ENCODE measurements around the gene CORO2B. TPM values are rescaled to one million over a fixed set of nuclear protein-coding genes. Genes with fewer than 3 reads are reported as not detected.
A peak's percentile ranks its signal among the peaks of the same experiment; 100 is the strongest.

CORO2B gene
- total RNA-seq, 3 donors from 2014 or later: 1.3 to 4.7 (median 1.9) TPM

DNA sequence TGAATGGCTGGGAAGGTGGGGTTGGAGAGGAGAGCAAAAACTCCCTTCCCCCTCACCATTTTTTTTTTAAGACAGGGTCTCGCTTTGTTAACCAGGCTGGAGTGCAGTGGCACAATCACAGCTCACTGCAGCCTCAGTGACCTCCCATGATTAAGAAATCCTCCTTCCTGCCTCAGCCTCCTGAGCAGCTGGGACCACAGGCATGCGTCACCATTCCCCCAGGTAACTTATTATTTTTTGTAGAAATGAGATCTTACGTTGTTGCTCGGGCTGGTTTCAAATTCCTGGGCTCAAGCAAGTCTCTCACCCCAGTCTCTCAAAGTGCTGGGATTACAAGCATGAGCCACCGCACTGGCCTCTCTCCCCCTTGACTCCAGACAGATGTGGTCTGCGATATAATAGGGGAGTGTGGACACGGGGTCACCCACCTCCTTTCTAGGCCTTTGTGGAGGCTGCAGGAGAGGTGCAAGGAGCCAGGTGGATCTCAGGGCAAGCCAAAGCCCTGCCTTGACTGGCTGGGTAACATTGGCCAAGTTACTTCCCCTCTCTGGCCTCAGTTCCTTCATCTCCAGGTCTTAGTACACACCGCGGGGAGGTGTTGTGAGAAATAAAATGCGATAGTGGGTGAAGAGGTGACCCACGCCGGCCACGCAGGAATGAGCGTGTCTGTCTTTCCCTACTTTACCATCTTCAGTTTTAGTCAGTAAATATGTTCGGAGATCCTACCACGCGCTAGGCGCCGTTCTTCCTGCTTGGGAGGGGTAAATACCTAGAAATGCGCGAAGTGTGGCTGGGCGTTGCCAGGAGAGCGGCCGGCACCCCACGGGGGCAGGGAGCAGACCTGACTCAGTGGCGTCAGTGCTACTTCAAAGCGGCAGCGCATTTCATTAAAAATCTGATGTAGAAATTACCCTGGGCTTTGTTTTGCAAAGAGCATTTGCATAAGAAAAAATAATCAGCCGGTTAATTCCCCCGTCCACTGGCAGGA, 20.2 kb upstream of the CORO2B start:
- Histone ChIP-seq H3K4me1 (ENCODE audit: low read depth) (no peaks in the 10 kb centered on the region), H3K9me3 (no peaks in the 10 kb centered on the region), H3K36me3 (ENCODE audit: low read depth) (no peaks in the 10 kb centered on the region), H3K4me3 (no peak overlapping the region)
- TF ChIP-seq, protein P1, sequence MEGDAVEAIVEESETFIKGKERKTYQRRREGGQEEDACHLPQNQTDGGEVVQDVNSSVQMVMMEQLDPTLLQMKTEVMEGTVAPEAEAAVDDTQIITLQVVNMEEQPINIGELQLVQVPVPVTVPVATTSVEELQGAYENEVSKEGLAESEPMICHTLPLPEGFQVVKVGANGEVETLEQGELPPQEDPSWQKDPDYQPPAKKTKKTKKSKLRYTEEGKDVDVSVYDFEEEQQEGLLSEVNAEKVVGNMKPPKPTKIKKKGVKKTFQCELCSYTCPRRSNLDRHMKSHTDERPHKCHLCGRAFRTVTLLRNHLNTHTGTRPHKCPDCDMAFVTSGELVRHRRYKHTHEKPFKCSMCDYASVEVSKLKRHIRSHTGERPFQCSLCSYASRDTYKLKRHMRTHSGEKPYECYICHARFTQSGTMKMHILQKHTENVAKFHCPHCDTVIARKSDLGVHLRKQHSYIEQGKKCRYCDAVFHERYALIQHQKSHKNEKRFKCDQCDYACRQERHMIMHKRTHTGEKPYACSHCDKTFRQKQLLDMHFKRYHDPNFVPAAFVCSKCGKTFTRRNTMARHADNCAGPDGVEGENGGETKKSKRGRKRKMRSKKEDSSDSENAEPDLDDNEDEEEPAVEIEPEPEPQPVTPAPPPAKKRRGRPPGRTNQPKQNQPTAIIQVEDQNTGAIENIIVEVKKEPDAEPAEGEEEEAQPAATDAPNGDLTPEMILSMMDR (IDR thresholded peaks at IDR 0.05): no peak
- ATAC-seq: no peak
- DNase-seq: no peak
- intact Hi-C loops (cut with DNase I, micrococcal nuclease): loop anchor here (5.0 to 10.0 kb wide), 3 partner anchors 116 to 316 kb away; no protein-coding TSS in a partner anchor

DNA sequence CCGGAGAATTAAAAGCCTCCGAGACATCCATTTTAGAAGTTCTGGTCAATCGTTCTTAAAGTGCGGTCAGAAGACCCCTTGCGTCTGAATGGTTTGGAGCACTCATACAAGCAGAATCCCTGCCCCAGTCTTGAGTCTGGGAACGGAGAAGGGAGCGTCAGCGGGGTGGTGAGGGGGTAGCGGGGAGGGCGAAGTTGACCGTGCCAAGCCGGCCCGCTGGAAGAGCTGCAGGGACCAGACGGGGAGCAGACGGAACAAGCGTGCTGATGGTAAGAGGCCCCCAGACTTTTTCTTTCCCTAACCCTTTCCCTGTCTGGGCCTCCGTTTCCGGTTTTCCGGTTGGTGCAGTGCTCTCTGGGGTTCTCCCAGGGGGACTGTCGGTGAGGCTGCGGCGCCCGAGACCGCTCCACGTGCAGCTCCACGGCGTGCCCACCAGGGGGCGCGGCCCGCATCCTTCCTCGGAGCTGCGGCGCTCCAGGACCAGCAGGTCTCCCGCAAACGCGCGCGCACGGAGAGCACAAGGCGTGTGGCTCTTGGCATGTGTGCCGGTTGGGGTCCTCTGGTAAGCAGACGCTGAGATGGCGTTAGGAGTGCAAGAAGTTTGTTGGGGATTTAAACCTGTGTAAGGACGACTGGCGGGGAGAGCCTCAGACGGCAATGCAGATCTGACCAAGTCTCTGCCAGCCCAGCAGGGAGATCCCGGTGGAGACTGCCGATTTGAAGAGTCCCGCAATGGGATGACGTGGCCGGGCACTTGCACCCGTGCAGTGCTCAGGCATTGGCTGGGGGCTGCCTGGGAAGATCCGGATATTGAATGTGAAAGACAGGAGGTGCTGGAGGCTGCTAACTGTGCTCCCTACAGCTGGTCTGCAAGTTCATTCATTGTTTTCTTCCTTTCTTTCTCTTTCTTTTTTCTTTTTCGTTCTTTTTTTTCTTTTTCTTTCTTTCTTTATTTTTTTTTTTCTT, 19.2 kb upstream of the CORO2B start:
- no peaks in the 10 kb centered on the region for H3K9me3 ChIP-seq
- no peaks in the 10 kb centered on the region for H3K36me3 ChIP-seq (ENCODE audit: low read depth)
- DNase-seq (peak; percentile 75 to 80 (median 77)), ATAC-seq (peak; percentile 95)
- intact Hi-C loops (cut with DNase I, micrococcal nuclease): loop anchor here (5.0 to 10.0 kb wide), 3 partner anchors 115 to 315 kb away; no protein-coding TSS in a partner anchor
- TF ChIP-seq, protein P1 (IDR thresholded peaks at IDR 0.05): peak; percentile 90
- no peak overlapping the region for H3K4me3 ChIP-seq
- H3K4me1 ChIP-seq (ENCODE audit: low read depth): no peaks in the 10 kb centered on the region

DNA sequence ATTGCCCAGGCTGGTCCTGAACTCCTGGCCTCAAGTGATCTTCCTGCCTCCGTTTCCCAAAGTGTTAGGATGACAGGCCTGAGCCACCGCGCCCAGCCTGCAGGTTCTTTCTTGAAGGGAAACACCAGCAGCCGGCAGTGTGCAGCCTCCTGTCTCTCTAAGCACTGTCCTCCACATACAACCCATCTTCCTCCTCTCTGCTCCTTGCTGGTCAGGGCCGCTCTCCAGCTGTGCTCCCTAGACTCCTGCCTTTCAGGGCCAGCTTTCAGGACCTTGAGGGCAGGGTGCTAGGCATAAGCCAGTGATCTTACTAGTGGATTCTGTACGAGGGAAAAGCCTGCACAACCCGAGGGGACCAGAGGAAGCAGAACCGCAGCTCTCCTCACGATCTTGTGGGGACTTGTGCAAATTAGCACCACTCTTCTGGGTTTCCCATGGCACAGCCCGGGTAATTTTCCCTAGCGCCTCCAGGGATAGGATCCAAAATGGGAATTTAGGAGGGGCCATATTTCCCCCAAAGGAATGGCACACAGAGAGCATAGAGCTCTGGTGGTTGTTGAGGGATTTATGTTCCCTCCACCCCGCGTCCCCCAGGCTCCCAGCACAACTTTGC, 18.2 kb upstream of the CORO2B start:
- ATAC-seq (no peak), DNase-seq (no peak)
- TF ChIP-seq, protein P1 (IDR thresholded peaks at IDR 0.05): no peak
- H3K9me3 ChIP-seq: no peaks in the 10 kb centered on the region
- H3K4me3 ChIP-seq: no peak overlapping the region
- no peaks in the 10 kb centered on the region for H3K4me1 ChIP-seq (ENCODE audit: low read depth)
- H3K36me3 ChIP-seq (ENCODE audit: low read depth): no peaks in the 10 kb centered on the region
- intact Hi-C loops (cut with DNase I, micrococcal nuclease): no loop called here

DNA sequence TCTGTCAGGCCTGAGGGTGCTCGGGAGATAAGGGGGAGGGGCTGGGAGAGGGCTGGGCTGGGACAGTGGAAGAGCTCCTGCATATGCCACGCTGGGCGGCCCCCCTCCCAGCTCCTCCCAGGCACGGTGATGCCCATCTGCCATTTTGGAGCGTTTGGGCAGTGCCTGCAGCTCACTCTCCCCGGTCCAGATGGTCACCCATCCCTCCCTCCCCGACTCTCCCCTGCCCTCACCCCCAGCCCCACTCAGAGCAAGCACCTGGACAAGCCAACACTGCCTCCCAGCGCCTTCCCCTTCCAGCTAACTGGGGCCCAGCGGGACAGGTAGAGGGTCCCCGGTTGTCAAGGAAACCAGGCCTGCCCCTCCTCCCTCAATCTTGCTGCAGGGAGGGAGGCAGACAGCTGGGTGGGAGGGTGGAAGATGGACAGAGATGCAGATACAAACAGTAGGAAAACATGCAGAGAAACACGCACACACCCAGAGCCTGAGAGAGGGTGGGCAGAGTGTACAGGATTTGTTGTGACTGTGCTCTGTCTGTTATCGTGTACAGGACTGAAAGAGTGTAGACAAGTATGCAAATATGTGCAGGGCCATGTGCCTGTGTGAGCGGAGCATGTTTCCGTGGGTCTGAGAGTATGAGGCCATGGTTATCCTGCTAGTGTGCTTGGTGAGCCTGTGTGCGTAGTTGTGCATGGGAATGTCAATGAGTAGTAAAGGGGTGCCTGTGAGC, 17.5 kb upstream of the CORO2B start:
- intact Hi-C loops (cut with DNase I, micrococcal nuclease): no loop called here
- TF ChIP-seq, protein P1 (IDR thresholded peaks at IDR 0.05): no peak
- H3K36me3 ChIP-seq (ENCODE audit: low read depth): no peaks in the 10 kb centered on the region
- ATAC-seq: no peak
- no peak overlapping the region for H3K4me3 ChIP-seq
- DNase-seq: no peak
- no peaks in the 10 kb centered on the region for H3K4me1 ChIP-seq (ENCODE audit: low read depth)
- H3K9me3 ChIP-seq: no peaks in the 10 kb centered on the region

Data from mucosa of descending colon (tissue), 3 donors.